ENCODE measurements around the gene IFNA4. TPM values are rescaled to one million over a fixed set of nuclear protein-coding genes. Genes with fewer than 3 reads are reported as not detected.
"Not testable (repeated sequence)": the region's sequence is repeated elsewhere in the genome, so short reads cannot be mapped to it uniquely, and the experiment has no call there.

Gene IFNA4
- not detected in 2 replicates for polyA plus RNA-seq
- not detected in 2 replicates for polyA minus RNA-seq

DNA sequence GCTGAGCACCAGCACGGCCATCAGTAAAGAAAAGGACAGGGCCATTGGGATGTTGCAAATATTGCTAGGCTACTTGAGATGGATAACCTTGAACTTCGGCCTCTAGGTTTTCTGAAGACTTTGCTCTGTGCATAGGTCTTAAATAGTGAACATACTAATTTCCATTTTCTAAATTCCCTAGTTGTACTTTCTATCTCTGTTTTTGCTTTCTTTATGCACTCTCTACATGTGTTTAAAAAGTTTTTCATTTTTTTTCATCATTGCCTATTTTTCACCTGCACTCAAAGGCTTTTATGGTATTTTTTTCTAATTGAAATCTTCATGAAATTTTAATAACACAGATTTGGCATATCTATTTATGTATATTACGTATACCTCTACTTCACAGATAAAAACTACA, at the start of gene IFNA4:
Gene IFNA4 (minus strand): TSS at position 101 of the 400 bp plus-strand sequence. CDS start 56 bp downstream, at position 45.
- H2AFZ ChIP-seq (ENCODE audit: low read depth, low read length); H3K9me3 ChIP-seq (ENCODE audit: low read length); H3K4me3 ChIP-seq (ENCODE audit: low read length); H3K27me3 ChIP-seq (ENCODE audit: insufficient read depth, low read depth, low read length); H3K9me2 ChIP-seq (ENCODE audit: insufficient read depth, low read length); H3K36me3 ChIP-seq (ENCODE audit: insufficient read depth, low read length); H3K4me2 ChIP-seq (ENCODE audit: low read length); H3K9ac ChIP-seq (ENCODE audit: low read length); H3K27ac ChIP-seq (ENCODE audit: low read length); H4K20me1 ChIP-seq (ENCODE audit: insufficient read depth); H3K79me2 ChIP-seq (replicated peaks; ENCODE audit: insufficient read depth, low read length); H3F3A ChIP-seq (ENCODE audit: insufficient read depth, low read length, poor library complexity, severe bottlenecking): not testable (repeated sequence)

DNA sequence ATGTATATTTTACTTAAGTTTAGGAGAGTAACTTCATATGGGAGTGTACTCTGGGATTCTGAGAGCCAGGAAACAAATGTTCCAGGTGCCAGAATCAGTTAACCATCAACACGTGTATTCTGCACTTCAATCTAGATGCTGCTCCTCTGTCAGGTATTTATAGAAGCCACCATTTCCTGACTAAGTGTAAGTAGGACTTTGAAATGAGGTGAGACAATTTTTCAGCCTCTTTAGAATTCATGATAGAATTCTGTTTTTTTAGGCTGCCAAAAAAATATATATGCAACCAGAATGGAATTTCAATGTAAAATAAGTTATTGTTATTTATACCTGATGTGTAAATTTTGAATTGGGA, 49.0 kb upstream of the IFNA4 start:
- H3K9me3 ChIP-seq (ENCODE audit: low read length); H3K9ac ChIP-seq (ENCODE audit: low read length); H3K27ac ChIP-seq (ENCODE audit: low read length); H4K20me1 ChIP-seq (ENCODE audit: insufficient read depth); H3K4me2 ChIP-seq (ENCODE audit: low read length); H3K79me2 ChIP-seq (replicated peaks; ENCODE audit: insufficient read depth, low read length); H2AFZ ChIP-seq (ENCODE audit: low read depth, low read length); H3K4me3 ChIP-seq (ENCODE audit: low read length); H3K36me3 ChIP-seq (ENCODE audit: insufficient read depth, low read length); H3K9me2 ChIP-seq (ENCODE audit: insufficient read depth, low read length); H3F3A ChIP-seq (ENCODE audit: insufficient read depth, low read length, poor library complexity, severe bottlenecking); H3K27me3 ChIP-seq (ENCODE audit: insufficient read depth, low read depth, low read length): not testable (repeated sequence)

DNA sequence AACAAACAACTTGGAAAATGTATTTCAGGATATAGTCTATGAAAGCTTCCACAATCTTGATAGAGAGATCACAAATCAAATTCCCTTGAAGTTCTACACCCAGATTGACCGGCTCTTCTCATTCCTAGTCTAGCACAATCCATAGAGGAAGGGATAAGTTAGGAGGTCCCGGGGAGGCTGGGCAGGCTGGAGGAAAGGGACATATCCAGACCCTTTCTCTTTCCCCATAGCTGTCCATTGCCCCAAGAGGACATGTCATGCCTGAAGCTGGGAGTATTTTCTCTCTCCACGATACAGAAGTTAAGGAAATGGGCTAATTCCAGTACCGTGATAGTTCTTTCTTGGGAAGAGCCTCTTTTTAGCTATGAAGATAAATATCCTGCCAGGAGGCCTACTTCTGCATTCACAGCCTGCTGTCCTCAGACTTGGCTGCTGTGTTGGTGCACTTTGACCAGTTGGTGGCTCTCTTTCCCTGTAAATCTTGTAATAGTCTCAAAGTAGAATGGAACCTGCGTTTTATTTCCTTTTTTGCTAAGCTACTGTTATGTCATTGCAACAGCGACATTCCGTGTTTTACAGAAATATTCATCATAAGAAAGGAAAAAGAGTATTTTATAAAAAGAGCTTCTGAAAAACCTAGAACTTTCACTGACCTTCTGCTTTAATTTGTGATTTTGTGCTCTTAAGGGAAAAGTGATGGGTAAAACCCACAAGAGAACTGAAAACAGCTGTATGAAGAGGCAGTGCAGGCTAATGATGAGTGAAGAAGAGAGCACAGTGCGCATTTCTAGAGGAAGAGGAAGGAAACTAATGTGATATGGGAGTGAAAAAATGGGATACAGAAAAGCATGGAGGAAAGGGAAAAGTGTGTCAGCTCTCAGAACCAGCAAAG, 48.3 kb upstream of the IFNA4 start:
- not testable (repeated sequence) for H3F3A ChIP-seq (ENCODE audit: insufficient read depth, low read length, poor library complexity, severe bottlenecking); H4K20me1 ChIP-seq (ENCODE audit: insufficient read depth); H3K4me3 ChIP-seq (ENCODE audit: low read length); H3K9me3 ChIP-seq (ENCODE audit: low read length); H3K36me3 ChIP-seq (ENCODE audit: insufficient read depth, low read length); H3K79me2 ChIP-seq (replicated peaks; ENCODE audit: insufficient read depth, low read length); H3K27ac ChIP-seq (ENCODE audit: low read length); H3K9ac ChIP-seq (ENCODE audit: low read length); H3K4me2 ChIP-seq (ENCODE audit: low read length); H2AFZ ChIP-seq (ENCODE audit: low read depth, low read length); H3K9me2 ChIP-seq (ENCODE audit: insufficient read depth, low read length); H3K27me3 ChIP-seq (ENCODE audit: insufficient read depth, low read depth, low read length)
- TF ChIP-seq RAD21 (conservative IDR thresholded peaks at IDR 0.05) (peak; percentile 64), SMC3 (conservative IDR thresholded peaks at IDR 0.05; ENCODE audit: poor library complexity) (peak; percentile 56)
- TF ChIP-seq, protein P1, sequence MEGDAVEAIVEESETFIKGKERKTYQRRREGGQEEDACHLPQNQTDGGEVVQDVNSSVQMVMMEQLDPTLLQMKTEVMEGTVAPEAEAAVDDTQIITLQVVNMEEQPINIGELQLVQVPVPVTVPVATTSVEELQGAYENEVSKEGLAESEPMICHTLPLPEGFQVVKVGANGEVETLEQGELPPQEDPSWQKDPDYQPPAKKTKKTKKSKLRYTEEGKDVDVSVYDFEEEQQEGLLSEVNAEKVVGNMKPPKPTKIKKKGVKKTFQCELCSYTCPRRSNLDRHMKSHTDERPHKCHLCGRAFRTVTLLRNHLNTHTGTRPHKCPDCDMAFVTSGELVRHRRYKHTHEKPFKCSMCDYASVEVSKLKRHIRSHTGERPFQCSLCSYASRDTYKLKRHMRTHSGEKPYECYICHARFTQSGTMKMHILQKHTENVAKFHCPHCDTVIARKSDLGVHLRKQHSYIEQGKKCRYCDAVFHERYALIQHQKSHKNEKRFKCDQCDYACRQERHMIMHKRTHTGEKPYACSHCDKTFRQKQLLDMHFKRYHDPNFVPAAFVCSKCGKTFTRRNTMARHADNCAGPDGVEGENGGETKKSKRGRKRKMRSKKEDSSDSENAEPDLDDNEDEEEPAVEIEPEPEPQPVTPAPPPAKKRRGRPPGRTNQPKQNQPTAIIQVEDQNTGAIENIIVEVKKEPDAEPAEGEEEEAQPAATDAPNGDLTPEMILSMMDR (IDR thresholded peaks at IDR 0.05; ENCODE audit: poor library complexity, severe bottlenecking): peak; percentile 69

DNA sequence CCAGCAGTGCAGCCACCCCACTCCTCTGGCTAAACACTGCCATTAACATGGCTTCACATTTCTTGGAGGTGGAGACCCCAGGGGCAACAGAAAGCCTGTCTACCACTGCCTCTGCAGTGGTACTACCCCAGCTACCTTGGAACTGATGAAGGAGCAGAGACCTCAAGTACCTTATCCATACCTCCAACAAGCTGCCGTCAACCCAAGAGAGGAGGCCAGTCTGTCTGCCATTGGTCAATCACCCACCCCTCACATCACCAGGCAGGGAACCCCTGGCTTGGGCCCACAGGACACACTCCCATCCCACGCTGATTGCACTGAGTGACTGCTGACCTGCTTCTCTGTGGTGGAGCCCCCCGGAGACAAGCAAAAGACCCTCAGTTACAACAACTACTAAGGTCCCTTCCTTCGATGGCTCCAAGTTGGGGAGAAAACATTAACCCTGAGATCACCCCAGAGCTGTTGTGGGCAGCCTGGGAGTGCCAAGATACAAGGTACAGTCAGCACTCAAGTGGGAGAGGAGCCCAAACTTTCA, 46.8 kb upstream of the IFNA4 start:
- Histone ChIP-seq H3K9ac (ENCODE audit: low read length) (no peak overlapping the region), H3K9me3 (ENCODE audit: low read length) (no peaks in the 10 kb centered on the region), H3K27ac (ENCODE audit: low read length) (no peak overlapping the region), H3K27me3 (ENCODE audit: insufficient read depth, low read depth, low read length) (no peaks in the 10 kb centered on the region), H4K20me1 (ENCODE audit: insufficient read depth) (no peaks in the 10 kb centered on the region), H3K9me2 (ENCODE audit: insufficient read depth, low read length) (no peaks in the 10 kb centered on the region), H3K4me2 (ENCODE audit: low read length) (no peak overlapping the region), H3K4me3 (ENCODE audit: low read length) (no peak overlapping the region), H3F3A (ENCODE audit: insufficient read depth, low read length, poor library complexity, severe bottlenecking) (no peaks in the 10 kb centered on the region), H2AFZ (ENCODE audit: low read depth, low read length) (no peak overlapping the region), H3K79me2 (replicated peaks; ENCODE audit: insufficient read depth, low read length) (no peaks in the 10 kb centered on the region), H3K36me3 (ENCODE audit: insufficient read depth, low read length) (no peaks in the 10 kb centered on the region)
- TF ChIP-seq TAF1 (IDR thresholded peaks at IDR 0.05; ENCODE audit: low read depth) (no peak), SMC3 (conservative IDR thresholded peaks at IDR 0.05; ENCODE audit: poor library complexity) (no peak), EP300 (conservative IDR thresholded peaks at IDR 0.05; ENCODE audit: poor library complexity, severe bottlenecking) (no peak), EZH2 (IDR thresholded peaks at IDR 0.05; ENCODE audit: borderline replicate concordance, insufficient read depth, low read length, poor library complexity, severe bottlenecking) (no peak), MXI1 (conservative IDR thresholded peaks at IDR 0.05; ENCODE audit: poor library complexity, severe bottlenecking) (no peak), POLR2AphosphoS5 (IDR thresholded peaks at IDR 0.05) (no peak), RAD21 (conservative IDR thresholded peaks at IDR 0.05) (no peak)
- TF ChIP-seq, protein P2, sequence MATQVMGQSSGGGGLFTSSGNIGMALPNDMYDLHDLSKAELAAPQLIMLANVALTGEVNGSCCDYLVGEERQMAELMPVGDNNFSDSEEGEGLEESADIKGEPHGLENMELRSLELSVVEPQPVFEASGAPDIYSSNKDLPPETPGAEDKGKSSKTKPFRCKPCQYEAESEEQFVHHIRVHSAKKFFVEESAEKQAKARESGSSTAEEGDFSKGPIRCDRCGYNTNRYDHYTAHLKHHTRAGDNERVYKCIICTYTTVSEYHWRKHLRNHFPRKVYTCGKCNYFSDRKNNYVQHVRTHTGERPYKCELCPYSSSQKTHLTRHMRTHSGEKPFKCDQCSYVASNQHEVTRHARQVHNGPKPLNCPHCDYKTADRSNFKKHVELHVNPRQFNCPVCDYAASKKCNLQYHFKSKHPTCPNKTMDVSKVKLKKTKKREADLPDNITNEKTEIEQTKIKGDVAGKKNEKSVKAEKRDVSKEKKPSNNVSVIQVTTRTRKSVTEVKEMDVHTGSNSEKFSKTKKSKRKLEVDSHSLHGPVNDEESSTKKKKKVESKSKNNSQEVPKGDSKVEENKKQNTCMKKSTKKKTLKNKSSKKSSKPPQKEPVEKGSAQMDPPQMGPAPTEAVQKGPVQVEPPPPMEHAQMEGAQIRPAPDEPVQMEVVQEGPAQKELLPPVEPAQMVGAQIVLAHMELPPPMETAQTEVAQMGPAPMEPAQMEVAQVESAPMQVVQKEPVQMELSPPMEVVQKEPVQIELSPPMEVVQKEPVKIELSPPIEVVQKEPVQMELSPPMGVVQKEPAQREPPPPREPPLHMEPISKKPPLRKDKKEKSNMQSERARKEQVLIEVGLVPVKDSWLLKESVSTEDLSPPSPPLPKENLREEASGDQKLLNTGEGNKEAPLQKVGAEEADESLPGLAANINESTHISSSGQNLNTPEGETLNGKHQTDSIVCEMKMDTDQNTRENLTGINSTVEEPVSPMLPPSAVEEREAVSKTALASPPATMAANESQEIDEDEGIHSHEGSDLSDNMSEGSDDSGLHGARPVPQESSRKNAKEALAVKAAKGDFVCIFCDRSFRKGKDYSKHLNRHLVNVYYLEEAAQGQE (IDR thresholded peaks at IDR 0.05; ENCODE audit: borderline replicate concordance): no peak
- TF ChIP-seq, protein P1 (IDR thresholded peaks at IDR 0.05; ENCODE audit: poor library complexity, severe bottlenecking): no peak
